ENCODE measurements around the gene CFDP1. TPM values are rescaled to one million over a fixed set of nuclear protein-coding genes. Genes with fewer than 3 reads are reported as not detected.
A peak's percentile ranks its signal among the peaks of the same experiment; 100 is the strongest.

The CFDP1 gene
- total and polyA plus RNA-seq, 2 of the 13 experiments (the other 11 are each of a cell fraction or from before 2014, with no cell fraction given), result 78.6 to 153 TPM

DNA sequence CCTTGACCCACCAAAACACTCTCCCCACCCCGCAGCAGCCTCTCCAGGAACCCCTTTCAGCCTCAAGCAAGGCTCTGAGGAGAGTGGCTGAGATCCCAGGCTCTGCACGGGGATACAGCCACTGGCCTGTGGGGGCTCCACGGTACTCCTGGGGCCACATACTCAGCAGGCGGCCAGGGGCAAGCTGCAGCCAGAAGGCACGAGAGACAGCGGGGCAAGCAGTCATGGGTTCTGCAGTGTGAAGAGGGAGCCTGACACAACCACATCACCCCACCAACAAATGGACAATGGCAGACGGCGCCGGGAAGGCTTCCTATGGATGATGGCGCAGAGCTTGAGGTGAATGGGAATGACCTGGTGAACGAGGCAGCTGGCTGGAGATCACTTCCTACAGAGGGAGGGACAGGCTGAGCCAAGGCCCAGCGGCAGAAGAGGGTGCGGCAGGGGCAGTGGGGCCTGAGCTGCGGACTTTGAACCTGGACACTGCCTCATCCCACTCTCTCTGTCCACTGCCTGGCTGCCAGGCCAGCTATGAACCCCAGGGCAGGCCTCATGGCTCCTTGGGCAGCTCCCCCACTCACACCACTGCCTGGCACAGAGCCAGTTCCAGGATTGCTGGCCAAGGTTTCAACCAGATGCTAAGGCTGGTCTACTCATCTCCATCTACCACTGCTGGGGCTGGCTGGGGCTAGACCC lies 171.1 kb downstream of the CFDP1 start (continued):
- TF ChIP-seq, protein P1, sequence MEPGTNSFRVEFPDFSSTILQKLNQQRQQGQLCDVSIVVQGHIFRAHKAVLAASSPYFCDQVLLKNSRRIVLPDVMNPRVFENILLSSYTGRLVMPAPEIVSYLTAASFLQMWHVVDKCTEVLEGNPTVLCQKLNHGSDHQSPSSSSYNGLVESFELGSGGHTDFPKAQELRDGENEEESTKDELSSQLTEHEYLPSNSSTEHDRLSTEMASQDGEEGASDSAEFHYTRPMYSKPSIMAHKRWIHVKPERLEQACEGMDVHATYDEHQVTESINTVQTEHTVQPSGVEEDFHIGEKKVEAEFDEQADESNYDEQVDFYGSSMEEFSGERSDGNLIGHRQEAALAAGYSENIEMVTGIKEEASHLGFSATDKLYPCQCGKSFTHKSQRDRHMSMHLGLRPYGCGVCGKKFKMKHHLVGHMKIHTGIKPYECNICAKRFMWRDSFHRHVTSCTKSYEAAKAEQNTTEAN (CRISPR knock-in tag; conservative IDR thresholded peaks at IDR 0.05), result peak; percentile 87; the same call in 1 of the 2 replicates
- TF ChIP-seq ARID2 (CRISPR knock-in tag; IDR thresholded peaks at IDR 0.05; ENCODE audit: borderline replicate concordance) (no peak; the same call in 1 of the 2 replicates), EEA1 (CRISPR knock-in tag; IDR thresholded peaks at IDR 0.05; ENCODE audit: borderline replicate concordance) (no peak), ZNF251 (CRISPR knock-in tag; IDR thresholded peaks at IDR 0.05) (0 out of 2 replicates have a peak, but pooled peaks have one; percentile 17), SALL1 (CRISPR knock-in tag; IDR thresholded peaks at IDR 0.05) (peak; percentile 97), MZF1 (CRISPR knock-in tag; IDR thresholded peaks at IDR 0.05; ENCODE audit: borderline replicate concordance) (no peak), AKAP8 (CRISPR knock-in tag; IDR thresholded peaks at IDR 0.05) (peak; percentile 96), KLF16 (CRISPR knock-in tag; IDR thresholded peaks at IDR 0.05) (peak in 1 of 2 experiments; percentile 80; a peak in 2 of 4 replicates), ZNF546 (CRISPR knock-in tag; conservative IDR thresholded peaks at IDR 0.05) (no peak), ZSCAN20 (CRISPR knock-in tag; IDR thresholded peaks at IDR 0.05; ENCODE audit: borderline replicate concordance) (no peak), ELF1 (CRISPR knock-in tag; IDR thresholded peaks at IDR 0.05) (peak; percentile 70), REXO4 (CRISPR knock-in tag; IDR thresholded peaks at IDR 0.05; ENCODE audit: borderline replicate concordance) (no peak), ZMAT3 (CRISPR knock-in tag; conservative IDR thresholded peaks at IDR 0.05) (no peak; the same call in 1 of the 2 replicates), FOXK2 (IDR thresholded peaks at IDR 0.05) (no peak), ZFP62 (CRISPR knock-in tag; IDR thresholded peaks at IDR 0.05) (no peak), HMGA1 (CRISPR knock-in tag; conservative IDR thresholded peaks at IDR 0.05) (no peak), SIN3A (IDR thresholded peaks at IDR 0.05; ENCODE audit: borderline replicate concordance, low read depth, low read length) (peak; percentile 82; the same call in 1 of the 2 replicates), MYNN (CRISPR knock-in tag; IDR thresholded peaks at IDR 0.05; ENCODE audit: low read depth) (no peak), SKI (IDR thresholded peaks at IDR 0.05; ENCODE audit: partially characterized antibody) (peak; percentile 73), GATA4 (IDR thresholded peaks at IDR 0.05; ENCODE audit: borderline replicate concordance, low read depth) (no peak), ZNF343 (CRISPR knock-in tag; IDR thresholded peaks at IDR 0.05) (no peak), ZNF205 (CRISPR knock-in tag; IDR thresholded peaks at IDR 0.05) (peak; percentile 74; the same call in 1 of the 2 replicates)
- TF ChIP-seq, protein P2, sequence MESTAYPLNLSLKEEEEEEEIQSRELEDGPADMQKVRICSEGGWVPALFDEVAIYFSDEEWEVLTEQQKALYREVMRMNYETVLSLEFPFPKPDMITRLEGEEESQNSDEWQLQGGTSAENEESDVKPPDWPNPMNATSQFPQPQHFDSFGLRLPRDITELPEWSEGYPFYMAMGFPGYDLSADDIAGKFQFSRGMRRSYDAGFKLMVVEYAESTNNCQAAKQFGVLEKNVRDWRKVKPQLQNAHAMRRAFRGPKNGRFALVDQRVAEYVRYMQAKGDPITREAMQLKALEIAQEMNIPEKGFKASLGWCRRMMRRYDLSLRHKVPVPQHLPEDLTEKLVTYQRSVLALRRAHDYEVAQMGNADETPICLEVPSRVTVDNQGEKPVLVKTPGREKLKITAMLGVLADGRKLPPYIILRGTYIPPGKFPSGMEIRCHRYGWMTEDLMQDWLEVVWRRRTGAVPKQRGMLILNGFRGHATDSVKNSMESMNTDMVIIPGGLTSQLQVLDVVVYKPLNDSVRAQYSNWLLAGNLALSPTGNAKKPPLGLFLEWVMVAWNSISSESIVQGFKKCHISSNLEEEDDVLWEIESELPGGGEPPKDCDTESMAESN (CRISPR knock-in tag; conservative IDR thresholded peaks at IDR 0.05), result peak; percentile 59; the same call in 1 of the 2 replicates
- TF ChIP-seq, protein P3, sequence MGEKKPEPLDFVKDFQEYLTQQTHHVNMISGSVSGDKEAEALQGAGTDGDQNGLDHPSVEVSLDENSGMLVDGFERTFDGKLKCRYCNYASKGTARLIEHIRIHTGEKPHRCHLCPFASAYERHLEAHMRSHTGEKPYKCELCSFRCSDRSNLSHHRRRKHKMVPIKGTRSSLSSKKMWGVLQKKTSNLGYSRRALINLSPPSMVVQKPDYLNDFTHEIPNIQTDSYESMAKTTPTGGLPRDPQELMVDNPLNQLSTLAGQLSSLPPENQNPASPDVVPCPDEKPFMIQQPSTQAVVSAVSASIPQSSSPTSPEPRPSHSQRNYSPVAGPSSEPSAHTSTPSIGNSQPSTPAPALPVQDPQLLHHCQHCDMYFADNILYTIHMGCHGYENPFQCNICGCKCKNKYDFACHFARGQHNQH (CRISPR knock-in tag; IDR thresholded peaks at IDR 0.05), result peak; percentile 80
- TF ChIP-seq, protein P4, sequence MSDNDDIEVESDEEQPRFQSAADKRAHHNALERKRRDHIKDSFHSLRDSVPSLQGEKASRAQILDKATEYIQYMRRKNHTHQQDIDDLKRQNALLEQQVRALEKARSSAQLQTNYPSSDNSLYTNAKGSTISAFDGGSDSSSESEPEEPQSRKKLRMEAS (IDR thresholded peaks at IDR 0.05), result peak; percentile 87
- TF ChIP-seq, protein P5, sequence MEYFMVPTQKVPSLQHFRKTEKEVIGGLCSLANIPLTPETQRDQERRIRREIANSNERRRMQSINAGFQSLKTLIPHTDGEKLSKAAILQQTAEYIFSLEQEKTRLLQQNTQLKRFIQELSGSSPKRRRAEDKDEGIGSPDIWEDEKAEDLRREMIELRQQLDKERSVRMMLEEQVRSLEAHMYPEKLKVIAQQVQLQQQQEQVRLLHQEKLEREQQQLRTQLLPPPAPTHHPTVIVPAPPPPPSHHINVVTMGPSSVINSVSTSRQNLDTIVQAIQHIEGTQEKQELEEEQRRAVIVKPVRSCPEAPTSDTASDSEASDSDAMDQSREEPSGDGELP (IDR thresholded peaks at IDR 0.05; ENCODE audit: borderline replicate concordance, low read depth), result peak; percentile 86; the same call in 1 of the 2 replicates

Measured in HepG2 (cell line).